H1 (cell line): ENCODE results near the gene SMU1. TPM values are rescaled to one million over a fixed set of nuclear protein-coding genes. Genes with fewer than 3 reads are reported as not detected.

Experiments
- CTCF ChIA-PET: fragments of 300-600 bp; sonication (Branson Sonifier 250); formaldehyde crosslinking; loops from one replicate; lab custom pipeline; 2021; ENCODE audit not compliant: partially characterized antibody; lab: Charles Lee
- POLR2A ChIA-PET: fragments of 300-600 bp; sonication (Branson Sonifier 250); formaldehyde crosslinking; loops from one replicate; lab custom pipeline; 2021; ENCODE audit warnings: inconsistent platforms; ENCODE audit not compliant: partially characterized antibody; lab: Charles Lee
- DNase-seq, 2 experiments: peaks; one replicate each; pipeline versions ENCODE4 v3.0.0 to v3.0.0-alpha.2; 2010 to 2022; ENCODE audit warnings: low spot score in 2 of 2, low read depth in 1 of 2, mixed read lengths in 1 of 2
- FAIRE-seq: peaks from 2 replicates; lab custom pipeline; 2011; peaks lifted over from hg19 to GRCh38; lab: Jason Lieb, UNC
- H2AFZ ChIP-seq: 2 replicates; pipeline ENCODE4 v1.8.1; 2012; ENCODE audit warnings: low read length, inconsistent platforms
- H2AK5ac ChIP-seq: 2 replicates; pipeline ENCODE4 v1.6.1; 2013; ENCODE audit warnings: low read depth, low read length
- H2BK120ac ChIP-seq: replicated peaks from 2 replicates; pipeline ENCODE3; 2013; ENCODE audit warnings: low read depth, low read length, inconsistent platforms
- H2BK12ac ChIP-seq: 2 replicates; pipeline ENCODE4 v1.6.1; 2013; ENCODE audit warnings: low read depth, low read length
- H2BK15ac ChIP-seq: 2 replicates; pipeline ENCODE4 v1.6.1; 2013; ENCODE audit warnings: low read length
- H2BK20ac ChIP-seq: 2 replicates; pipeline ENCODE4 v1.6.1; 2013; ENCODE audit warnings: low read length
- H2BK5ac ChIP-seq: 2 replicates; pipeline ENCODE4 v1.6.1; 2013; ENCODE audit warnings: low read depth, low read length
- H3K14ac ChIP-seq: 2 replicates; pipeline ENCODE4 v1.6.1; 2013; ENCODE audit warnings: inconsistent platforms; ENCODE audit not compliant: insufficient read length
- H3K18ac ChIP-seq: 2 replicates; pipeline ENCODE4 v1.6.1; 2013; ENCODE audit warnings: low read length; ENCODE audit errors: extremely low read depth
- H3K23ac ChIP-seq: 2 replicates; pipeline ENCODE4 v1.6.1; 2013; ENCODE audit warnings: inconsistent platforms; ENCODE audit not compliant: insufficient read length
- H3K23me2 ChIP-seq: 2 replicates; pipeline ENCODE4 v1.6.1; 2013; ENCODE audit warnings: low read depth, low read length
- H3K27ac ChIP-seq: 2 replicates; pipeline ENCODE4 v1.6.1; 2011; ENCODE audit warnings: low read depth, low read length, inconsistent platforms
- H3K27me3 ChIP-seq, 4 experiments: replicated peaks in 1 of 4; 1 replicate in 1 of 4; 2 replicates in 3 of 4; pipeline versions ENCODE4 v1.6.1 to v1.8.1; 2011 to 2013; ENCODE audit warnings: low read length in 3 of 4, mild to moderate bottlenecking in 3 of 4, inconsistent platforms in 2 of 4, mixed read lengths in 2 of 4, moderate library complexity in 1 of 4; ENCODE audit not compliant: control insufficient read depth in 3 of 4, insufficient read depth in 3 of 4; ENCODE audit errors: extremely low read depth in 1 of 4
- H3K36me3 ChIP-seq, 4 experiments: 2 replicates each; pipeline versions ENCODE4 v1.6.1 to v1.8.1; 2011 to 2013; ENCODE audit warnings: mild to moderate bottlenecking in 4 of 4, low read length in 3 of 4, moderate library complexity in 2 of 4, control low read depth in 1 of 4, inconsistent platforms in 1 of 4; ENCODE audit not compliant: insufficient read depth in 4 of 4, control insufficient read depth in 2 of 4
- H3K4ac ChIP-seq: replicated peaks from 2 replicates; pipeline ENCODE3; 2013; ENCODE audit warnings: low read length, low read depth, mixed read lengths, inconsistent platforms; ENCODE audit not compliant: insufficient read length
- H3K4me1 ChIP-seq, 4 experiments: replicated peaks in 1 of 4; 1 replicate in 1 of 4; 2 replicates in 3 of 4; pipeline versions ENCODE4 v1.6.1 to v1.8.1; 2011 to 2013; ENCODE audit warnings: low read length in 3 of 4, inconsistent platforms in 2 of 4, mixed read lengths in 1 of 4; ENCODE audit not compliant: insufficient read depth in 4 of 4, control insufficient read depth in 3 of 4
- H3K4me2 ChIP-seq, 2 experiments: 2 replicates each; pipeline versions ENCODE4 v1.6.1 to v1.8.1; 2011 to 2013; ENCODE audit warnings: low read depth in 2 of 2, low read length in 2 of 2, control low read depth in 1 of 2, inconsistent platforms in 1 of 2, mild to moderate bottlenecking in 1 of 2; ENCODE audit not compliant: insufficient read depth in 1 of 2
- H3K4me3 ChIP-seq, 4 experiments: fragments of 200-600, 300-600 bp in 1 of 4; sonication (generic), shearing (Covaris generic), sonication (Bioruptor Twin) in 1 of 4; 2 replicates each; pipeline versions ENCODE4 v1.5.1 to v1.8.1; 2011 to 2016; ENCODE audit warnings: low read length in 4 of 4, low read depth in 3 of 4, control low read depth in 2 of 4, inconsistent platforms in 2 of 4, mild to moderate bottlenecking in 2 of 4, mixed read lengths in 1 of 4, moderate library complexity in 1 of 4; ENCODE audit not compliant: insufficient read depth in 2 of 4; ENCODE audit errors: extremely low read depth in 1 of 4
- H3K56ac ChIP-seq: replicated peaks from 2 replicates; pipeline ENCODE3; 2013; ENCODE audit warnings: low read depth, mild to moderate bottlenecking, mixed read lengths, low read length, inconsistent platforms; ENCODE audit not compliant: insufficient read length
- H3K79me1 ChIP-seq: 2 replicates; pipeline ENCODE4 v1.6.1; 2013; ENCODE audit warnings: low read depth, low read length, control low read depth
- H3K79me2 ChIP-seq, 2 experiments: 2 replicates each; pipeline versions ENCODE4 v1.6.1 to v1.8.1; 2012 to 2013; ENCODE audit warnings: low read length in 2 of 2, mild to moderate bottlenecking in 2 of 2, inconsistent platforms in 1 of 2; ENCODE audit not compliant: insufficient read depth in 2 of 2, control insufficient read depth in 1 of 2
- H3K9ac ChIP-seq, 4 experiments: replicated peaks in 1 of 4; 1 replicate in 1 of 4; 2 replicates in 3 of 4; pipeline versions ENCODE4 v1.6.1 to v1.8.1; 2011 to 2013; ENCODE audit warnings: low read depth in 3 of 4, low read length in 3 of 4, control low read depth in 2 of 4, mild to moderate bottlenecking in 2 of 4, moderate library complexity in 2 of 4, inconsistent platforms in 1 of 4; ENCODE audit errors: extremely low read depth in 1 of 4
- H3K9me3 ChIP-seq, 2 experiments: 2 replicates each; pipeline versions ENCODE4 v1.6.1 to v1.8.1; 2012 to 2013; ENCODE audit warnings: mild to moderate bottlenecking in 2 of 2, moderate library complexity in 2 of 2, control low read depth in 1 of 2, inconsistent platforms in 1 of 2, low read depth in 1 of 2, low read length in 1 of 2, mixed read lengths in 1 of 2; ENCODE audit not compliant: insufficient read depth in 2 of 2
- H4K20me1 ChIP-seq, 2 experiments: replicated peaks in 1 of 2; 2 replicates each; pipeline versions ENCODE3 to v1.8.1; 2011 to 2013; ENCODE audit warnings: inconsistent platforms in 2 of 2, low read length in 2 of 2, mild to moderate bottlenecking in 1 of 2; ENCODE audit not compliant: insufficient read depth in 2 of 2, control insufficient read depth in 1 of 2
- H4K5ac ChIP-seq: 2 replicates; pipeline ENCODE4 v1.6.1; 2013; ENCODE audit warnings: low read length, low read depth, mixed read lengths, inconsistent platforms; ENCODE audit not compliant: insufficient read length
- H4K8ac ChIP-seq: 2 replicates; pipeline ENCODE4 v1.8.0; 2013; ENCODE audit warnings: mild to moderate bottlenecking, moderate library complexity, low read length, inconsistent platforms; ENCODE audit not compliant: insufficient read depth; ENCODE audit errors: extremely low read depth
- H4K91ac ChIP-seq: replicated peaks from 2 replicates; pipeline ENCODE3; 2013; ENCODE audit warnings: low read length, mixed read lengths, inconsistent platforms; ENCODE audit not compliant: insufficient read length
- ASH2L ChIP-seq: fragments of 200-600, 300-600 bp; sonication (generic); IDR thresholded peaks from one replicate; pipeline ENCODE4 v1.7.1; 2017; ENCODE audit warnings: low read length
- BACH1 ChIP-seq: IDR thresholded peaks from 2 replicates; pipeline ENCODE4 v1.6.1; 2012; ENCODE audit warnings: low read length, improper control_type of control experiment
- E2F6 ChIP-seq: IDR thresholded peaks from 2 replicates; pipeline ENCODE4 v1.6.1; 2012; ENCODE audit warnings: inconsistent platforms
- EGR1 ChIP-seq: IDR thresholded peaks from 2 replicates; pipeline ENCODE4 v1.6.1; 2011; ENCODE audit warnings: low read depth, low read length, borderline replicate concordance
- EZH2 ChIP-seq: fragments of 200-600 bp; sonication (generic); IDR thresholded peaks from 2 replicates; pipeline ENCODE4 v1.7.1; 2012; ENCODE audit warnings: low read depth, mild to moderate bottlenecking, moderate library complexity, low read length, inconsistent platforms; ENCODE audit not compliant: severe bottlenecking
- JUND ChIP-seq: IDR thresholded peaks from 2 replicates; pipeline ENCODE4 v1.6.1; 2011; ENCODE audit warnings: mild to moderate bottlenecking, improper control_type of control experiment, low read length
- NRF1 ChIP-seq: IDR thresholded peaks from 2 replicates; pipeline ENCODE4 v1.6.1; 2011; ENCODE audit warnings: mild to moderate bottlenecking, low read depth, low read length, improper control_type of control experiment
- RBBP5 ChIP-seq: IDR thresholded peaks from 2 replicates; pipeline ENCODE4 v1.7.1; 2012; ENCODE audit warnings: low read depth, mild to moderate bottlenecking, inconsistent platforms, low read length, moderate library complexity, borderline replicate concordance
- RNF2 ChIP-seq: fragments of 200-900, 300-1000 bp; sonication (generic); IDR thresholded peaks from 2 replicates; pipeline ENCODE4 v1.7.1; 2016; ENCODE audit warnings: borderline replicate concordance, low read depth, mild to moderate bottlenecking, antibody characterized with exemption, low read length; ENCODE audit not compliant: poor library complexity, severe bottlenecking; ENCODE audit errors: missing control alignments
- RXRA ChIP-seq: IDR thresholded peaks from 2 replicates; pipeline ENCODE4 v1.6.1; 2011; ENCODE audit warnings: low read depth, mild to moderate bottlenecking, low read length, moderate library complexity; ENCODE audit not compliant: insufficient read depth
- SIX5 ChIP-seq: IDR thresholded peaks from 2 replicates; pipeline ENCODE4 v1.6.1; 2011; ENCODE audit warnings: mild to moderate bottlenecking, low read depth, low read length
- SRF ChIP-seq: IDR thresholded peaks from 2 replicates; pipeline ENCODE4 v1.6.1; 2011; ENCODE audit warnings: mild to moderate bottlenecking, low read depth, low read length, moderate library complexity
- TCF12 ChIP-seq: IDR thresholded peaks from 2 replicates; pipeline ENCODE4 v1.6.1; 2011; ENCODE audit warnings: low read depth, mild to moderate bottlenecking, low read length
- YY1 ChIP-seq: IDR thresholded peaks from 2 replicates; pipeline ENCODE4 v1.6.1; 2011; ENCODE audit warnings: low read depth, mild to moderate bottlenecking, low read length
- WGBS, 2 experiments: shearing (Covaris generic) in 1 of 2; methylation state at CpG; one replicate each; pipeline versions ENCODE4 v1.1.6 to v1.1.7; 2013 to 2015; ENCODE audit warnings: low lambda C conversion rate in 2 of 2, mixed read lengths in 2 of 2, inconsistent platforms in 1 of 2, low coverage in 1 of 2, missing lambda C conversion rate in 1 of 2; ENCODE audit not compliant: insufficient replicate concordance in 2 of 2, insufficient coverage in 1 of 2, insufficient read length in 1 of 2; ENCODE audit errors: extremely low coverage in 1 of 2, missing lambda C conversion rate in 1 of 2; 5-methylcytosine and 5-hydroxymethylcytosine counted together
- polyA plus RNA-seq, 7 experiments: library from polyadenylated mRNA; depleted of rRNA in 3 of 7; stranded (reverse) in 5 of 7; unstranded in 2 of 7; fragments of >200 nt in 5 of 7; fragments of 200-250 nt in 2 of 7; gene quantifications; 1 replicate in 5 of 7; 2 replicates in 1 of 7; 4 replicates in 1 of 7; pipeline versions ENCODE4 v1.2.1 to v1.2.3, GENCODE V29; 2011 to 2013; ENCODE audit warnings: missing spikeins in 2 of 7, mixed read lengths in 2 of 7
- total RNA-seq: library from RNA; stranded (reverse); fragmentation: NEBNext Ultra II Directional; extraction: Animal tissue kit (Norgen Biotek cat#: 25700); gene quantifications from 2 replicates; pipeline ENCODE4 v1.2.1, GENCODE V29; 2021

The SMU1 gene
- total and polyA plus RNA-seq, 2 of the 8 experiments (the other 6 are each of a cell fraction or from before 2014, with no cell fraction given) = 8.4 to 26.0 TPM

GRCh38 chr9:33082128-33082527, 5.7 kb upstream of the SMU1 start:
- H3K4ac ChIP-seq = no peak overlapping the region
- no peaks in the 10 kb centered on the region; a peak in 1 of 7 replicates for H3K4me1 ChIP-seq
- peak overlapping the region; percentile 51; the same call in 1 of the 2 replicates for H4K8ac ChIP-seq
- DNase-seq = no peak
- peaks cover 4 to 13% of the 10 kb centered on the region in 2 experiments; a peak in 2 of 4 replicates for H3K9me3 ChIP-seq
- no peak overlapping the region for H3K14ac ChIP-seq
- H3K27ac ChIP-seq = no peak overlapping the region
- no peak overlapping the region for H2BK5ac ChIP-seq
- no peak overlapping the region for H3K23ac ChIP-seq
- FAIRE-seq = no peak
- H3K23me2 ChIP-seq = no peaks in the 10 kb centered on the region
- POLR2A ChIA-PET = interaction anchor here (1.0 kb wide), 1 partner anchor 146 kb away, joined by 3 read pairs; no protein-coding TSS in a partner anchor
- no peak overlapping the region for H3K56ac ChIP-seq
- H2BK12ac ChIP-seq = no peak overlapping the region
- no peak overlapping the region for H3K18ac ChIP-seq
- H4K20me1 ChIP-seq = no peaks in the 10 kb centered on the region
- H3K27me3 ChIP-seq = no peaks in the 10 kb centered on the region
- no peak overlapping the region for H2BK120ac ChIP-seq
- H3K4me2 ChIP-seq = no peak overlapping the region
- H3K4me3 ChIP-seq = no peak overlapping the region
- no peaks in the 10 kb centered on the region for H3K36me3 ChIP-seq
- no peak overlapping the region for H4K5ac ChIP-seq
- 94% methylated on average over 5 of the region's 5 CpGs; no CpG with 5 or more reads in 1 of the 2 experiments for WGBS, 2 experiments
- H2BK15ac ChIP-seq = no peak overlapping the region
- CTCF ChIA-PET = interaction anchor here (0.6 to 2.7 kb wide), 7 partner anchors 25 to 144 kb away, joined by 3 to 26 read pairs (median 3); no protein-coding TSS in a partner anchor
- H4K91ac ChIP-seq = no peak overlapping the region
- H2AK5ac ChIP-seq = no peak overlapping the region; the same call in 1 of the 2 replicates
- no peak overlapping the region for H2AFZ ChIP-seq
- no peaks in the 10 kb centered on the region for H3K79me2 ChIP-seq
- no peak overlapping the region for H2BK20ac ChIP-seq
- H3K79me1 ChIP-seq = no peaks in the 10 kb centered on the region
- H3K9ac ChIP-seq = no peak overlapping the region
- TF ChIP-seq TCF12 (no peak), NRF1 (no peak), E2F6 (no peak), ASH2L (no peak), YY1 (no peak), SRF (no peak), RBBP5 (no peak), RXRA (no peak), BACH1 (no peak), EZH2 (no peak), EGR1 (no peak), RNF2 (no peak), JUND (no peak), SIX5 (no peak)
